NT2/D1 (cell line): ENCODE results near the gene PRSS21.

ENCODE experiments used
- SUZ12 ChIP-seq: IDR thresholded peaks from 2 replicates; pipeline ENCODE4 v1.6.1; 2011; ENCODE audit not compliant: insufficient read length, insufficient read depth; ENCODE audit errors: extremely low read depth
- YY1 ChIP-seq: IDR thresholded peaks from 2 replicates; pipeline ENCODE4 v1.6.1; 2011; ENCODE audit not compliant: insufficient read length, insufficient read depth
- ZNF274 ChIP-seq: IDR thresholded peaks from 2 replicates; pipeline ENCODE4 v1.6.1; 2011; ENCODE audit warnings: mild to moderate bottlenecking, low read depth, low read length

GRCh38 chr16:2825049-2825742 lies 8.2 kb downstream of the PRSS21 start:
- TF ChIP-seq SUZ12: no peak
- TF ChIP-seq ZNF274: no peak
- TF ChIP-seq YY1: no peak
